GM19099 (cell line): ENCODE results near the gene LAPTM5.

Source experiments
- POLR2A ChIP-seq: IDR thresholded peaks from 3 replicates; pipeline ENCODE4 v1.6.1; 2011; ENCODE audit warnings: low read depth; ENCODE audit not compliant: insufficient read length; ENCODE audit errors: extremely low read depth

Gene LAPTM5

DNA sequence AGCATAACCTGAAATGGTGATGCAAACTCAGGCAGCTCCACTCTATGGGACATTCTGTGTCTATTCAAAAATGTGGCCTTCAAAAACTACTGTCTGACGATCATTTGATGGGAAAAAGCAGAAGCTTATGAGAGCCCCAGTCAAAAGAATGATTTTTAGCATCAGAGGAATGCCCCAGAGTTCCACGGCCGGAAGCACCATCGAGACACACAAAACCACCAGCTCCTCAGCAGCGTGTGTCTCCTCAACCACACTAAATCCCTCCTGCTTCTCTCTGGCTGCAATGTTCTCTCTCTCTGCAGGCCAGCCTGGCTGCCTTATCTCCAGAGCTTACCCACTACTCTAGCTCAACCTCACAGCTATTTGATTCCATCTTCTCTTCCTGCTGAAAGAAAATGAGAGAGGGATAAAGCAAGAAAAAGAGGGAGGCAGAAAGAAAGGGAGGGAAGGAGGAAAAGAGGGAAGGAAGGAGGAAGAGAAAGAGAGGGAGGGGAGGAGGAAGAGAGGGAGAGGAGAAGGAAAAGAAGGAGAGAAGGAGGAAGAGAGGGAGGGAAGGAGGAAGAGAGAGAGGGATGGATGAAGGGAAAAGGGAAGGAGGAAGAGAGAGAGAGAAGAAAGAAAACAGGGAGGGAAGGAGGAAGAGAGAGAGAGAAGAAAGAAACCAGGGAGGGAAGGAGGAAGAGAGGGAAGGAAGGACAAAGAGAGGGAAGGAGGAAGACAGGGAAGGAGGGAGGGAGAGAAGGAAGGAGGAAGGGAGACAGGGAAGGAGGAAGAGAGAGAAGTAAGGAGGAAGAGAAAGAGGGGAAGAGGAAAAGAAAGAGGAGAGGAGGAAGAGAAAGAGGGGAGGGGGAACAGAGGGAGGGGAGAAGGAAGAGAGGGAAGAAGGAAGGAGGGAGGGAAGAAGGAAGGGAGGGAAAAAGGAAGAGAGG is 33.5 kb upstream of the LAPTM5 start:
- no peak for TF ChIP-seq POLR2A

DNA sequence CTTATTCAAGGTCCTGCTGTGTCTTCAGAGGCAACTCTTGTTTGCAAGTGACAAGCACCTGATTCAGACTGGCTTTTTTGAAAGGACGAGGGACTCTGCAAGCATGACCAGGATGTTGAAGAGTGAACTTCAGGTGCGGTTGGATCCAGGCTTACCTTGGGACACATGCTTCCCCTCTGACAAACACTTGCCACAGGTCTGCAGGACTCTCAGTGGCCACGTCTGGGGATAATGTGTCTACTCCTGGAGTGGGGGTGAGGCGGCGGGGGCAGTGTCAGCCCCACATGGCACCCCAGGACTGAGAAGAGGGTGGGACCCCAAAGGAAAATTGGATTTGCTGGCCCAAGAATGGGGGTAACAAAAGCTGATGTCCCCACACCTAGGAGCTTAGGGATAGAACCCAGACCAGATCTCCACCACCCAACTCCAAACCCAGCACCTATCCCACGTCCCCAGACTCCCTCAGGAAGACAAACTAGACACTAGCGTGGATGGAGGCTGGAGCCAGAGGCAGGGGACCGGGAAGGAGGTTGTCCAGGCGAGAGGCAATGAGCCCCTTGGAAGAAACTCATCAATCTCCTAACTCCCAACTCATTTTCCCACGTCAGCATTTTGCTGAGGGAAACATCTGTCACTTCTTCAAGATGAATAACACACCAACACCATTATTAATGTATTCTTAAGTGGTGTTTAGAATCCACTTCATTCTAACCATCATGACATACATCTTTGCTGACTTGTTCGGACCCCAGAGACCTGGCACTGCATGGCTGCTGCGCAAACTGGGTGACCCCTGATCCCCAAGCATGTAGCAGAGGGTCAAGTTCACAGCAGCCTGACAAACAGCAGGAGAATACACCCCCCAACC is 32.0 kb upstream of the LAPTM5 start:
- no peak for TF ChIP-seq POLR2A

DNA sequence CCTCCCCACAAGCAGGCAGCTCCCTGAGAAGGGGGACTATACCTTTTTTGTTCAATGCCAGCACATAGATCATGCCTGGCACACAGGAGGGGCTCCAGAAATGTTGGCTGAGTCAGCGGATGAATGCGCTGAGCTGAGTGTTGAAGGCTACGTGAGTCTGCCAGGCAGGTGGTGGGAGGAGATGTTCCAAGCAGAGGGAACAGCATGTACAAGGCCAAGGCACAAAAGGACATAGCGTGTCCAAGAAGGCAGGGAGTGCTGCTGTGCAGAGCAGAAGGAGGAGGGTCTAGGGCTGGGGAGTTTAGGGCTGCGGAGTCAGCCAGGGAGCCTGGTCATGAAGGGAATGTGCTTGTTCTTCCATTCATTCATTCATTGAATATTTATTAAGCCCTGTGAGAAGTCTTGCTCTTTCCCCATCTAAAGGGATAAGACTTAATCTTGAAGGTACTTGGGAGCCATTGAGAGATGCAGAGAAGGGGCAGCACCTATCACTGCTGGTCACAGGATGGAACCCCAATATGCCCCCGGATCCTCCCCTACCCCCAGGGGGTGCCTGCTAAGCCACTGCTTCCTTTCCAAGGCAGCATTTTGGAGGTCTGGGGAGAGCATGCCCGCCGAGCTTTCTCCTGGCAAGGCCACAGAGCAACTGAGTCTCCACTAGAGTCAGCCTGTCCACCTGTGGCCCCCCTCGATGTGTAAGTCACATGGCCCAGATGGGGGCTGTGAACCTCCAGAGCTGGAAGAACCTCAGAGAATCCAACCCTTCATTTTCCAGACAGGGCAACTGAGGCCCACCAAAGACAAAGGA is 31.2 kb upstream of the LAPTM5 start:
- TF ChIP-seq POLR2A: no peak

DNA sequence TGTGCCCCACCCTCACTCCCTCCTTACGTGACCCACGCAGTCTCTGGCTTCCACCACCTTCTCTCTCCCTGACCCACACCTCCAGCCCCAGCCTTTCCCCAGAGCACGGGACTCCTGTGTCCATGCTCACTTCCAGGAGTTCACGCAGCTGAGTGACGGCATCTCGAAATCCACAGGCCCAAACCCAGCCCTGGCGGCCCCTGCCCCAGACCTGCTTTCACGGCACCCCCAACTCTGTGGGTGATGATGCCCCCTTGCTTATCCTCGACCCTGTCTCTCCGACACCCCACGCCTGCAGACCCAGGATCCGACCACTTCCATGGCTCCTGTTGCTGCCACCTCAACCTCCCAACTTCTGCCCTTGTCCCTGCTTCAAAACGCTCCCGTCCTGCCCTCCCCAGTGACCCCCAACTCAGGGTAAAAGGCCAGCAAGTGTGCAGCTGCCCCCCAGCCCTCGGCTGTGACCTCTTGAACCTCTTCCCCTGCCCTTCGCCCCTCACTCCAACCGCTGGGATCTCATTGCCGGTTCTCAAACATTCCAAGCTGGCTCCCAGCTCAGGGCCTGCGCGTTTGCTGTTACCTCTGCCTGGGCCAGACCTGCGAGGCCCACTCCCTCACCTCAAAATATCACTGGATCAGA is 30.4 kb upstream of the LAPTM5 start:
- TF ChIP-seq POLR2A: no peak

DNA sequence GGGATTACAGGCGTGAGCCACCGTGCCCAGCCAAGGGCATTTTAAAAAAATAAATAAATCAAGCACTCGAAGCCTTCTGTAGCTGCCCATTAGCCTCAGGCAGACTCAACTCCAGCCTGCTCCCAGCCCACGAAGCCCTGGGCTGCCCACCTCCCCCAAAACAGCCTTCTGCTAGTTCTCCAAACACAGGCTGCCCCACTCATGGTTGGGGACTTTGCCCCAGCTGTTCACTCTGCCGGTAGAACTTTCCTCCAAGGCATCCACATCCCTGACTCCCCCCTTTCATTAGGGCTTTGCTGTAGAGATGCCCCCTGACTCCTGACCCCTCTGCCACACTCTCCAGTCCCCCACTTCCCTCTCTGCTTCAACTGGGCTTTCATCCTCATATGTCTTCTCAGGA is 29.7 kb upstream of the LAPTM5 start:
- TF ChIP-seq POLR2A: no peak

DNA sequence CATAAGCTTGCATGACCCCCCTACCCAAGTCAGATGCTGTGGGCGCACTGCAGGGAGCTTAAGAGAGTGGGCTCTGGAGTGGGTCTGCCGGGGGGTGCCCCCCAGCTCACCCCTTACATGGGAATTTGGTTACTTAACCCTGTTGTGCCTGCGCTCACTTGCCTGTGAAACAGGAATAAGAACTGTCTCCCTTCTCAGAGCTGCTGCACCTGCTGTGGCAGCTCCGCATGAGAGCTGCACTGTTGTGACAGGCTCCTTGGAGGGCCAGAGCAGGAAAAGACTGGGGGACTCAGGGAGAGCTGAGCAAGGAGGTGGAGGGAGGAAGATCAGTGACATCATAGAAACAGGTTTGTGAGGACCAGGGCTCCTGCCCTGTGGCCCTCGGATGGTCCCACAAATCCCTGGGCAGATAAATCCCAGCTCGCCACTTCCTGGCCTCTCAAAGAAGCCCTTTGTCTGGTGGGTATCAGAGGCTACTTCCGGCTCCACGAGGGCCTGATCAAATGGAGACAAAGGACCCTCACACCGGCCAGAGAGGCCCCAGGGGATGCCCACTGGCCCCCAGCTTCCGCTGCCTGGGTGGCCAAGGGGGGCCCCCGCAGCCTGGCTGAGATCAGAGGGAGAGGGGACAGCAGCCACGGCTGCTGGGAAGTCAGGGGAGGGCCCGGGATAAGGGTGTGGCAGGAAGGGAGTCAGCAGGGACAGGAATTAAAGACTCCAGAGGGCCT is 28.9 kb upstream of the LAPTM5 start:
- no peak for TF ChIP-seq POLR2A

DNA sequence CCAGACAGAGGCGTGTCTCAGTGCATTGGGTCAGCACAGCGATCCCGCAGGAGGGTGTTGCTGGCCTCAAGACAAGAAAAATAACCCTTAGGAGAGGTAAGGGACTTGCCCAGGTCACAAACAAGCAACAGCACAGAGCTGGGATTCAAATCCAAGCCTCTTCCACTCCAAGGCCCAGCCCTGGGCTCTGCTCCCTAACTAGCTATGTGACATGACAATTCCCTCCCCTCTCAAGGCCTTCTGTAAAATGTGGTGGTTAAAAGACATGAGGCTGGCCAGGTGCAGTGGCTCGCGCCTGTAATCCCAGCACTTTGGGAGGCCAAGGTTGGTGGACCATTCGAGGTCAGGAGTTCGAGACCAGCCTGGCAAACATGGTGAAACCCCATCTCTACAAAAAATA is 28.1 kb upstream of the LAPTM5 start:
- TF ChIP-seq POLR2A: no peak

DNA sequence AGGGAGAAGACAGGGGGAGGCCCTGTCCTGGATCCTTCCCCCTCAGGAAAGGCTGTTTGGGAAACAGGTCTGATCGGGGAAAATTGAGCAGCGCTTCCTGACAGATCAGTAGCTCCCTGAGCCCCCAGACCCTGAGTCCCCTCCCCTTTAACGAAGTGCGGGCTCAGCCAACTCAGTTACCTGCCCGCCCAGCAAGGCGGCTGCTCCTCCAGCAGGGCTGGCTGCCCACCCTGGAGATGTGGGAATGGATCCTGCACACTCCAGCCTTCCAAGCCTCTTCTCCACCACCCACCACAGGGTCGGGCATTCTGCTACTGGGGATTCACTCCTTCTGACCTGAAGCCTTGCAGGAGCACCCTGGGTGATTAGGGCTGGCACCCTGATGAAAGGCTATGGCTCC is 27.6 kb upstream of the LAPTM5 start:
- no peak for TF ChIP-seq POLR2A

DNA sequence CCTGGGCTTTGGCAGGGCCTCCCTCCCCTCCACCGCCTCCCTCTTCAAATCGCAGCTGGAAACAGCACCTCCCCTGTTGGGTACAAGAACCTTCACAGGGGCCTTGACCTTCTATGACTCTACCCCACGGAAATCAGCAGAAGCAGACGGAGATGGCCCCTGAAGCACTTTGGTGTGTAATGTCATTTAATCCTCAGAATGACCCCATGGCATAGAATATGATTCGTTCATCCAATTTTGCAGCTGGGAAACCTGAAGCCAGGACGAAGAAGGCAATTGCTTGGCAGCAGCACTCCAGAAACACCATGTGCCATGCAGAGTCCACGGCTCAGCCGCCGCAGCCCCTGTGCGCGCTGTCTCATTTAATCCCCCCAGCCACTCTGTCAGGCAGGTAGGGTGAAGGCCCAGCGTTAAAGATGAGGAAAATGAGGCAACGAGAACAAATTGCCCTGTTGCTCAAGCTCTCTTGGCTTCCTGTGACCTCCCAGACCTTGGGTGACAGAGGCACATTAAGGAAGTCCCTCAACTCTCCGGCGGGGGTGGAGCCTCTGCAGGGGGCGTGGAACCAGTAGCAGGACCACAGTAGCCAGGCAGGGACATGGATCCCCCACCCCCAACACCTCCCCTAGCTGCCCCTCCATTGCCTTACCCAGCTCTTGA is 25.8 kb upstream of the LAPTM5 start:
- TF ChIP-seq POLR2A: no peak

DNA sequence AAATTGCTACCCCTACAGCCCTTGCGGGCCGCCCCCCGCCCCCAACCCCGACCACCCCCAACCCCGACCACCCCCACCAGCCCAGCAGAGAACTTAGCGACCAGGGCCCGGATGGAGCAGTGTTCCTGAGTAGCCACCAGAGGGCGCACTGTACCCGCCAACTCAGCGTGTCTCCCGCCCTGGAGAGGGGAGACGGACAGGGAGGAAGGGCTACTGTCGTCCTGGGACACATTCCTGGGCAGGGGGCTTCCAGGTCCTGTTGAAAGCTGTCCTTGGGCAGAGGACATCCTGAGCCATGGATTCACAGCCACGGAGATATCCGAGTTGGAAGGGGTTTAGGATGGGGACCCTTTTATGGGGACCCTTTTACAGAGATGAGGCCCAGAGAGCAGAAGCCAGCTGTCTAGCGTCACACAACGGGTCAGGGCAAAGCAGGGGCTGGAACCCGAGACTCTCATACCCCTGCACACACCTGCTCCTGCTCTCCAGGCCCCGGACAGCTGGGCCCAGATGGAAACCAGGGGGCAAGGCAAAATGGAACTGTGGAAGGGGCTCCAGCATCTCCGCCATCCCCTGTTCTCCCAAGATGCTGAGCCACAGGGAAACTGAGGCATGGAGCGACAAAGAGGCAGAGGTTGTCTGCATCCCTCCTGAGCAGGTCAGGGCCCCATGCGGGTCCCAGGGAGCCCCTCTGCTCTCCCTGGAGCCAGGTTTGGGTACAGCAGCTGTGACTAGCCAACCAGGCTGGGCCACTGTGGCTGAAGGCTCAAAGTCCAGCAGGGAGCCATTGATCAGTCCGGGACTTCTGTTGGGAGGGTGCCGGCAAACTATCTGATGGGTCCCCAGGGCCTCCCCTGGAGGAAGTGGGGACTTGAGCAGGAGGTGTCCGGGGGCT is 25.0 kb upstream of the LAPTM5 start:
- TF ChIP-seq POLR2A: no peak

DNA sequence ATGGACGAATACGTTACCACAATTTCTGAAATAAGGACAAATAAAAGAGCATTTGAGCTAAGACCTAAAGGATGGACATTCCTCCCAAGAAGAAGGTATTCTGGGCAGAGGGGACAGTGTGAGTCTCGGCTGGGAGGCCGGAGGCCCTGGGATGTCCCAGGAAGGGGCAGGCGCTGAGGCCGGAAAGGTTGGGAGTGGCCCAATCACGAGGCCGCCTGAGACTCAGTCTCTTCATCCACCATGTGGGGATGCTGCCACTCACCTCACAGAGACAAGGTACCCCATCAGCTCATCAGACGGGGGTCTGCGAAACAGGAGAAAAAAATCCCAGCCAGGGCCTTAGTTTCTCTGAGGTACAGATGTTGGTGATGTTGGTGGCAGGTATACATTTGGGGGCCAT is 24.3 kb upstream of the LAPTM5 start:
- no peak for TF ChIP-seq POLR2A

DNA sequence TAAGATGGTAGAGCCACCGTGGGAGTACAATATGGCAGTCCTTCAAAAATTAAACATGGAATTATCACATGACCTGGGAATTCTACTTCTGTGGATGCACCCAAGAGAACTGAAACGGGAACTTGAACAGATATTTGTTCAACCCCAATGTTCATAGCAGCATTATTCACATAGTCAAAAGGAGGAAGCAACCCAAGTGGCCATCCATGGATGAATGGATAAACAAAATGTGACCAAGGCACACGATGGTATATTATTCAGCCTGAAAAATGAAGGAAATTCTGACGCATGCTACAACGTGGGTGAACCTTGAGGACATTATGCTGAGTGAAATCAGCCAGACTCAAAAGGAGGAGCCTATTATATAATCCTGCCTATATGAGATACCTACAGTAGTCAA is 22.8 kb upstream of the LAPTM5 start:
- TF ChIP-seq POLR2A: no peak
